NCI-H2107 treated with DMSO at 0.1 percent for 48 hours (cell line): ENCODE data around the gene CLCN3.
"Not testable (repeated sequence)": the region's sequence is repeated elsewhere in the genome, so short reads cannot be mapped to it uniquely, and the experiment has no call there.

ENCODE experiments used
- DNase-seq: peaks from one replicate; lab custom pipeline; 2025; ENCODE audit not compliant: unreplicated experiment; lab: John Stamatoyannopoulos, UW

Gene CLCN3

GRCh38 chr4:169617306-169617705, 3.1 kb upstream of the CLCN3 start:
- DNase-seq: no peak

GRCh38 chr4:169618286-169618685, 2.1 kb upstream of the CLCN3 start:
- no peak for DNase-seq

- DNase-seq: no peak
Observed at GRCh38 chr4:169618986-169619385, 1.4 kb upstream of the CLCN3 start.

GRCh38 chr4:169619518-169619957, 840 bp upstream of the CLCN3 start:
- peak; percentile 18 for DNase-seq

- DNase-seq: no peak
Observed at GRCh38 chr4:169620880-169621248, 486 bp downstream of the CLCN3 start.

- no peak for DNase-seq
Observed at GRCh38 chr4:169621731-169622492, 1.5 kb downstream of the CLCN3 start.

- no peak for DNase-seq
Observed at GRCh38 chr4:169622566-169622965, 2.2 kb downstream of the CLCN3 start.

GRCh38 chr4:169624012-169624411, 3.6 kb downstream of the CLCN3 start:
- DNase-seq: not testable (repeated sequence)

GRCh38 chr4:169625886-169626285, 5.5 kb downstream of the CLCN3 start:
- no peak for DNase-seq

GRCh38 chr4:169626331-169627282, 6.2 kb downstream of the CLCN3 start:
- no peak for DNase-seq

- no peak for DNase-seq
Observed at GRCh38 chr4:169627307-169627706, 6.9 kb downstream of the CLCN3 start.

GRCh38 chr4:169628579-169628978, 8.2 kb downstream of the CLCN3 start:
- no peak for DNase-seq

GRCh38 chr4:169630069-169630468, 9.7 kb downstream of the CLCN3 start:
- no peak for DNase-seq

GRCh38 chr4:169632896-169633295, 12.5 kb downstream of the CLCN3 start:
- DNase-seq: no peak

GRCh38 chr4:169634975-169635374, 14.6 kb downstream of the CLCN3 start:
- no peak for DNase-seq

GRCh38 chr4:169640261-169640870, 20.0 kb downstream of the CLCN3 start:
- DNase-seq: no peak

GRCh38 chr4:169644802-169645201, 24.4 kb downstream of the CLCN3 start:
- DNase-seq: no peak

- DNase-seq: no peak
Observed at GRCh38 chr4:169645627-169646026, 25.2 kb downstream of the CLCN3 start.

- DNase-seq: no peak
Observed at GRCh38 chr4:169649545-169650226, 29.3 kb downstream of the CLCN3 start.

GRCh38 chr4:169650227-169650936, 30.0 kb downstream of the CLCN3 start:
- DNase-seq: no peak
